SK-N-MC (cell line): ENCODE results near the gene IFI44.

Experiments
- EZH2 ChIP-seq: fragments of 200-600 bp; sonication (generic); IDR thresholded peaks from one replicate; pipeline ENCODE4 v1.6.1; 2017; ENCODE audit warnings: antibody characterized with exemption
- FOXP2 ChIP-seq: optimal IDR thresholded peaks from 2 replicates; pipeline ENCODE3; 2011; ENCODE audit warnings: mild to moderate bottlenecking, moderate library complexity; ENCODE audit not compliant: insufficient read depth; ENCODE audit errors: extremely low read length, control extremely low read depth
- POLR2AphosphoS5 ChIP-seq: IDR thresholded peaks from 2 replicates; pipeline ENCODE4 v1.6.1; 2012; ENCODE audit warnings: mild to moderate bottlenecking, low read depth, low read length, borderline replicate concordance

DNA sequence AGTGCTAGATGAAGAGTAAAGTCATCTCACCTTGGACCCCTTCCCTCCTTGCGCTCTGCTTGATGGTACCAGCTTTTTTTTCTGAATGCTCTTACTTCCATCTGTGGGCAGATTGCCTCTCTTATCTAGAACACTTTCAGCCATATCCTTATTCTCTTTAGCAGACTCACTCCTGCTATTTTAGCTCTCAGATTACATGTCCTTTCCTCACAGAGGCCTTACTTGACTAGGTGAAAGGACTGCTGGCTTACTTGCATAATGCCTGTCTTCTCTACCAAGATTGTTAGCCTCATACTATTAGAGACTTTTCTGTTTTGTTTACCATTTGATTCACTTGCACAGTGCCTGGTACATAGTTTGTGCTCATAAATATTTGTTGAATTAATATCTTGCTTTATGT is 9.3 kb downstream of the IFI44 start:
- no peak for TF ChIP-seq EZH2
- no peak for TF ChIP-seq POLR2AphosphoS5
- TF ChIP-seq FOXP2 = no peak
